ENCODE measurements around the gene NCAM1. TPM values are rescaled to one million over a fixed set of nuclear protein-coding genes. Genes with fewer than 3 reads are reported as not detected.

Gene NCAM1
- total RNA-seq, 4 donors from 2014 or later, result 94.8 to 195 (median 150) TPM

- Histone ChIP-seq H3K36me3 (no peaks in the 10 kb centered on the region), H3K27ac (no peak overlapping the region), H3K4me1 (no peaks in the 10 kb centered on the region), H3K9me3 (no peaks in the 10 kb centered on the region), H3K4me3 (replicated peaks in 1 of 3) (no peak overlapping the region), H3K27me3 (no peaks in the 10 kb centered on the region)
- intact Hi-C loops (cut with DNase I), result no loop called here
- 66 to 80% methylated on average over 3 of the region's 3 CpGs for WGBS, 2 donors
- TF ChIP-seq, protein P1, sequence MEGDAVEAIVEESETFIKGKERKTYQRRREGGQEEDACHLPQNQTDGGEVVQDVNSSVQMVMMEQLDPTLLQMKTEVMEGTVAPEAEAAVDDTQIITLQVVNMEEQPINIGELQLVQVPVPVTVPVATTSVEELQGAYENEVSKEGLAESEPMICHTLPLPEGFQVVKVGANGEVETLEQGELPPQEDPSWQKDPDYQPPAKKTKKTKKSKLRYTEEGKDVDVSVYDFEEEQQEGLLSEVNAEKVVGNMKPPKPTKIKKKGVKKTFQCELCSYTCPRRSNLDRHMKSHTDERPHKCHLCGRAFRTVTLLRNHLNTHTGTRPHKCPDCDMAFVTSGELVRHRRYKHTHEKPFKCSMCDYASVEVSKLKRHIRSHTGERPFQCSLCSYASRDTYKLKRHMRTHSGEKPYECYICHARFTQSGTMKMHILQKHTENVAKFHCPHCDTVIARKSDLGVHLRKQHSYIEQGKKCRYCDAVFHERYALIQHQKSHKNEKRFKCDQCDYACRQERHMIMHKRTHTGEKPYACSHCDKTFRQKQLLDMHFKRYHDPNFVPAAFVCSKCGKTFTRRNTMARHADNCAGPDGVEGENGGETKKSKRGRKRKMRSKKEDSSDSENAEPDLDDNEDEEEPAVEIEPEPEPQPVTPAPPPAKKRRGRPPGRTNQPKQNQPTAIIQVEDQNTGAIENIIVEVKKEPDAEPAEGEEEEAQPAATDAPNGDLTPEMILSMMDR (IDR thresholded peaks at IDR 0.05), result no peak
- no peak for TF ChIP-seq POLR2A (IDR thresholded peaks at IDR 0.05)
- DNase-seq, result no peak
These were observed 124.2 kb downstream of the NCAM1 start for GRCh38 chr11:113085446-113085845.

DNA sequence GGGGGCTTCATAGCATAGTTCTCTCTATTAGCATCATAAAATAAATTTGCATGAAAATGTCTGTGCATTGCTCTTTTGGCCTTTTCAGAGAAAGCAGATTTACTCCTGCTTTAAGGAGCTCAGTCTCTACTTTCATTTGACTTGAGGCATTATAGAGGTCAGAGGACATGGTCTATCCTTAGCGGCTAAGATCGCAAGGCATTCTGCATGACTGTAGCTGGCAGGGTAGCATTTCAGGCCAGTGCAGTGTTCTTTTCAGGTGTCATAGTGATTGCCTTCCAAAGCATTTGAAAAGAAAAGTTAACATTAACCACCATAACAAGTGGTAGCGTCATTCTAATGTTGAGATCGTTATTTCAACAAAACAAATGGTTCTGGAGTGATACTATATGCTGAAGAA lies 126.5 kb downstream of the NCAM1 start:
- TF ChIP-seq POLR2A (IDR thresholded peaks at IDR 0.05), result no peak
- TF ChIP-seq, protein P1 (IDR thresholded peaks at IDR 0.05), result no peak

DNA sequence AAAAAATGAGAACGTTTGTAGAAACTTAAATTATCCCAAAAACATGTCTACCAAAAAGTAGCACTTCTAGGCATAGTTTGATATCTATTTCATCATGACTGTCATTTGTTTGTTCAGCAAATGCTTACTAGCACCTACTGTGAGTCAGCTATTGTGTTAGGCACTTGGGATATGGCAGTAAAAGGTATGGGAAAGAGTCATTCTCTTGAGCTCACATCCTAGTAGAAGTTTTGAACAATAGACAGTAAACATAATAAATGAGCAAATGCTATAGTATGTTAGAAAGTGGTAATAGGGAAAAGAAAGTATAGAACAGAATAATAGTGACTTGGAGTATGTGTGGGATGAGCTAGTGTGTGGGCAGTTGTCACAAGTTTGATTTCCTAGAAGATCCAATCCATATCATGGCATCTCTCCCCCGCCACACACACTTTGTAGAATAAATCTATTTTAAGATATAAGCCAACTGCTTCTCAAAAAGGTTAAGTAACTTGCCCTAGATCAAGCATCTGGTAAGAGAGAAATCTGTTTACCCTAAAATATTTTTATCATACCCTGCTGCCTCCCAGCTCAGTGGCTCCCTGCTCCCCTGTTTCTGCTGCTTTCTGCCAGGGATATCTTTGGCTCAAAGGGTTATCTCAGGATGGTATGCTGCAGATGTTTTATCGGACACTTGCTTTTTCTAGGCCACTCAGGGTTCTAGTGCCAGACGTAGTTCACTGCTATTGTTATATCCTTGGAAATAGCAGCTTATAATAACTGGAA lies 129.7 kb downstream of the NCAM1 start:
- H3K36me3 ChIP-seq, result no peaks in the 10 kb centered on the region
- no peak overlapping the region for H3K27ac ChIP-seq
- TF ChIP-seq POLR2A (IDR thresholded peaks at IDR 0.05), result no peak
- TF ChIP-seq, protein P1 (IDR thresholded peaks at IDR 0.05), result no peak
- no peak for DNase-seq
- no peaks in the 10 kb centered on the region for H3K27me3 ChIP-seq
- H3K4me1 ChIP-seq, result peaks cover 0 to 12% of the 10 kb centered on the region in 2 donors
- no peak overlapping the region for H3K4me3 ChIP-seq (replicated peaks in 1 of 3)
- intact Hi-C loops (cut with DNase I), result no loop called here
- H3K9me3 ChIP-seq, result no peaks in the 10 kb centered on the region
- WGBS, 2 donors, result 61 to 63% methylated on average over 4 of the region's 4 CpGs

More for the DNA sequence above, 126.5 kb downstream of the NCAM1 start:
- no peaks in the 10 kb centered on the region for H3K9me3 ChIP-seq
- no peaks in the 10 kb centered on the region for H3K27me3 ChIP-seq
- WGBS, 2 donors, result 79 to 84% methylated on average over 4 of the region's 4 CpGs
- H3K36me3 ChIP-seq, result no peaks in the 10 kb centered on the region
- H3K4me3 ChIP-seq (replicated peaks in 1 of 3), result no peak overlapping the region
- no peak for DNase-seq
- peaks cover 0 to 12% of the 10 kb centered on the region in 2 donors for H3K4me1 ChIP-seq
- no peak overlapping the region for H3K27ac ChIP-seq
- intact Hi-C loops (cut with DNase I), result no loop called here

DNA sequence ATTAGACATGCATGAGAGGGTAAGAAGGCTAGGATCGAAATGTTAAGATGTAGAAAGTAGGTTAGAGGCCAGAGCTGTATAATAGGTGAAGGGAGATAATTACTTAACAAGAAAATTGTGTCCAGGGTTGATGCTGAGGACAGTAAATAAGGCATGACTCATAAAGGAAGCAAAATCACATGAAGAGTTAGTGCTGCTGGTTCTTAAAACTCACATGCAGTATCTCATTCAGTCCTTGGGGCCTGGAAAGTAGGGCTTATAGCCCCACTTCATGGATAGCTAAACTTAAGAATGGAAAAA lies 130.2 kb downstream of the NCAM1 start:
- 26% methylated on average over 1 of the region's 1 CpG for WGBS, 2 donors
- Histone ChIP-seq H3K9me3 (no peaks in the 10 kb centered on the region), H3K4me1 (peaks cover 0 to 12% of the 10 kb centered on the region in 2 donors), H3K27ac (no peak overlapping the region), H3K4me3 (replicated peaks in 1 of 3) (no peak overlapping the region), H3K36me3 (no peaks in the 10 kb centered on the region), H3K27me3 (no peaks in the 10 kb centered on the region)
- TF ChIP-seq, protein P1 (IDR thresholded peaks at IDR 0.05), result no peak
- TF ChIP-seq POLR2A (IDR thresholded peaks at IDR 0.05), result no peak
- DNase-seq, result no peak
- intact Hi-C loops (cut with DNase I), result no loop called here

- no peaks in the 10 kb centered on the region for H3K9me3 ChIP-seq
- H3K4me3 ChIP-seq (replicated peaks in 1 of 3), result no peak overlapping the region
- no peaks in the 10 kb centered on the region for H3K36me3 ChIP-seq
- TF ChIP-seq, protein P1 (IDR thresholded peaks at IDR 0.05), result no peak
- no peak for TF ChIP-seq POLR2A (IDR thresholded peaks at IDR 0.05)
- no peak overlapping the region for H3K27ac ChIP-seq
- H3K27me3 ChIP-seq, result no peaks in the 10 kb centered on the region
- DNase-seq, result no peak
- WGBS, 2 donors, result 59 to 64% methylated on average over 1 of the region's 1 CpG
- peaks cover 0 to 3% of the 10 kb centered on the region in 2 donors for H3K4me1 ChIP-seq
- intact Hi-C loops (cut with DNase I), result no loop called here
These were observed 135.4 kb downstream of the NCAM1 start for GRCh38 chr11:113096648-113097047.

Measured in thyroid gland (tissue), 4 donors.